OCI-LY3 (cell line): ENCODE data around the gene LMO2.

Source experiments
- EZH2phosphoT487 ChIP-seq: fragments of 200-600 bp; shearing (Covaris generic); IDR thresholded peaks from 2 replicates; pipeline ENCODE4 v1.6.1; 2018; ENCODE audit warnings: antibody characterized with exemption, mixed run types, low read depth
- TF ChIP-seq, protein P1 (sequence below): fragments of 200-600, 300-600 bp; sonication (generic); IDR thresholded peaks from 2 replicates; pipeline ENCODE4 v1.5.1; 2014; ENCODE audit warnings: antibody characterized with exemption, low read length, low read depth

DNA sequence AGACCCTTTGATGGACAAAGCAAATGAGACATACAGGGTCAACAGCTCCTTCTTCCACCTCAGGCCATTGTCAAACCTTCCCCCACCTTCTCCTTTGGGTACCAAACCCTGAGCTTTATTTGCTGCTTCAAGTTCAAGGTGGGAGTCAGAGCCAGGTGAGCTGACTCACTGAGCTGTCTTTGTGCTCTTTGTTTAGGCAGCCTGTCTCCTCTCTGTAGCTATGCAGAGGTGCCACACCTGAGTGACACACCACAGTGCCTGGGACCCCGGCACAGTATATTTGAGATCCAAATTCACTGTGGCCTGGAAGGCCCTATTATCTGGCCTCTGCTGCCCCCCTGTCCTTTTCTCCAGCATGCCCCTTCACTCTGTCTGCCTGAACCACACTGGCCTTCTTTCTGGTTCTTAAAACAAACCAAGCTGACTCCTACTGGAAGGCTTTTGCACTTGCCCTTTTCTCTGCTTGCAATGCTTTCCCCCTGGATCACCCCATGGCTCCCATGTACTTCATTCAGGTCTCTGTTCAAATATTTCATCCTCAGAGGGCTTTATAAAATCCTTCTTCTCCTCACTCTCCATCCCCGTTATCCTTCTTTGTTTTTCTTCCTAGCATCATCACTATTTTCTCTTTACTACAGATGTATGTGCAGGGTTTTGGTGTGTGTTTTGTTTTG is 16.1 kb downstream of the LMO2 start:
- no peak for TF ChIP-seq EZH2phosphoT487
- TF ChIP-seq, protein P1, sequence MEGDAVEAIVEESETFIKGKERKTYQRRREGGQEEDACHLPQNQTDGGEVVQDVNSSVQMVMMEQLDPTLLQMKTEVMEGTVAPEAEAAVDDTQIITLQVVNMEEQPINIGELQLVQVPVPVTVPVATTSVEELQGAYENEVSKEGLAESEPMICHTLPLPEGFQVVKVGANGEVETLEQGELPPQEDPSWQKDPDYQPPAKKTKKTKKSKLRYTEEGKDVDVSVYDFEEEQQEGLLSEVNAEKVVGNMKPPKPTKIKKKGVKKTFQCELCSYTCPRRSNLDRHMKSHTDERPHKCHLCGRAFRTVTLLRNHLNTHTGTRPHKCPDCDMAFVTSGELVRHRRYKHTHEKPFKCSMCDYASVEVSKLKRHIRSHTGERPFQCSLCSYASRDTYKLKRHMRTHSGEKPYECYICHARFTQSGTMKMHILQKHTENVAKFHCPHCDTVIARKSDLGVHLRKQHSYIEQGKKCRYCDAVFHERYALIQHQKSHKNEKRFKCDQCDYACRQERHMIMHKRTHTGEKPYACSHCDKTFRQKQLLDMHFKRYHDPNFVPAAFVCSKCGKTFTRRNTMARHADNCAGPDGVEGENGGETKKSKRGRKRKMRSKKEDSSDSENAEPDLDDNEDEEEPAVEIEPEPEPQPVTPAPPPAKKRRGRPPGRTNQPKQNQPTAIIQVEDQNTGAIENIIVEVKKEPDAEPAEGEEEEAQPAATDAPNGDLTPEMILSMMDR, result no peak
